ENCODE data around the gene LECT2. TPM values are rescaled to one million over a fixed set of nuclear protein-coding genes. Genes with fewer than 3 reads are reported as not detected.

The LECT2 gene
- total RNA-seq, 1 experiment from 2014 or later = not detected

DNA sequence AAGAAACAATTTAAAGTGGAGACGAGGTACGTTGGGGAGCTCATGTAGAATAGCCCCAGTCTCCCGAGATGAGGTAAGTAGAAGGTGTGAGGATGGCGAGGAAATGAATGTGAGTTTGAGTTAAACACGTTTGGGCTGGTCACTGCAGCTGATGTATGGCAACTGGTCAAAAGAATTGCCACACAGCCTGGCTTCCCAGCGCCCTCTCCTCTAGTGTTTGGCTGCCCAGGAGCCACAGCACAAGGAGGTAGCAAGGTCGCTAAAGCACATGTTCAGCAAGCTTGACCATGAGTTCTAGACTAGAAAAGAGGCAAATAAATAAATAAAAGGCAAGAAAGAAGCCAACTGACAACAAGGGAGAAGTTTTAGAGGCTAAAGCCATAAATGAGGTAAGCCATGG, 21.4 kb upstream of the LECT2 start:
- no peaks in the 10 kb centered on the region for H3K9me3 Mint-ChIP-seq (ENCODE audit: low read depth, unreplicated experiment)
- BruUV-seq (replicated peaks) = no TSS peak
- no peaks in the 10 kb centered on the region for H3K27me3 Mint-ChIP-seq (ENCODE audit: unreplicated experiment)
- intact Hi-C loops (cut with micrococcal nuclease; ENCODE audit: unreplicated experiment) = loop anchor here (2.0 kb wide), 1 partner anchor 77 kb away; no protein-coding TSS in a partner anchor
- no peak for DNase-seq
- no peaks in the 10 kb centered on the region for H3K4me1 Mint-ChIP-seq (ENCODE audit: low read depth, unreplicated experiment)
- CTCF ChIA-PET = no interaction called here
- H3K36me3 Mint-ChIP-seq (ENCODE audit: insufficient read depth, unreplicated experiment) = no peaks in the 10 kb centered on the region
- TF ChIP-seq CTCF (IDR thresholded peaks at IDR 0.05; ENCODE audit: unreplicated experiment) = no peak
- no peak overlapping the region for H3K27ac Mint-ChIP-seq (ENCODE audit: unreplicated experiment)
- no peak overlapping the region for H3K4me3 Mint-ChIP-seq (ENCODE audit: low read depth, unreplicated experiment)

DNA sequence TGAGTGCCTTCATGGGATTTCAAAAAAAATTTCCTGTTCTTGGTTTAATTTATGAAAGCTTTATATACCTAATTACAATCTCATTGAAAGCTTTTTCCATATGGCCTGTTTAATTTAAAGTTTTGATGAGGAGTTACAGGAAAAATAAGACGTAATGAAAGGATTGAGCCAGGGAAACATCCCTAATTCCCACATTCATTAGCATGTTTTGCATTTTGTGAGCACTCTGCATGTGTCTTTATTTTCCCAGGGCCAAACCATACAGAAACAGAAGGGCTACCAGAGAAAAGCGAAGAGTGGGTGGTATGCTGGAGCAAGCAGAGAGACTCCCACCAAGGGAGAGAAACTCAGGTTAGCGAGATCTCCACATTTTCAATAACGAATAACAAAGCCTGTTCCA, 20.3 kb upstream of the LECT2 start:
- no TSS peak for BruUV-seq (replicated peaks)
- CTCF ChIA-PET = no interaction called here
- H3K27me3 Mint-ChIP-seq (ENCODE audit: unreplicated experiment) = no peaks in the 10 kb centered on the region
- no peak overlapping the region for H3K4me3 Mint-ChIP-seq (ENCODE audit: low read depth, unreplicated experiment)
- no peaks in the 10 kb centered on the region for H3K36me3 Mint-ChIP-seq (ENCODE audit: insufficient read depth, unreplicated experiment)
- intact Hi-C loops (cut with micrococcal nuclease; ENCODE audit: unreplicated experiment) = no loop called here
- DNase-seq = no peak
- no peak for TF ChIP-seq CTCF (IDR thresholded peaks at IDR 0.05; ENCODE audit: unreplicated experiment)
- no peak overlapping the region for H3K27ac Mint-ChIP-seq (ENCODE audit: unreplicated experiment)
- H3K9me3 Mint-ChIP-seq (ENCODE audit: low read depth, unreplicated experiment) = no peaks in the 10 kb centered on the region
- H3K4me1 Mint-ChIP-seq (ENCODE audit: low read depth, unreplicated experiment) = no peaks in the 10 kb centered on the region

DNA sequence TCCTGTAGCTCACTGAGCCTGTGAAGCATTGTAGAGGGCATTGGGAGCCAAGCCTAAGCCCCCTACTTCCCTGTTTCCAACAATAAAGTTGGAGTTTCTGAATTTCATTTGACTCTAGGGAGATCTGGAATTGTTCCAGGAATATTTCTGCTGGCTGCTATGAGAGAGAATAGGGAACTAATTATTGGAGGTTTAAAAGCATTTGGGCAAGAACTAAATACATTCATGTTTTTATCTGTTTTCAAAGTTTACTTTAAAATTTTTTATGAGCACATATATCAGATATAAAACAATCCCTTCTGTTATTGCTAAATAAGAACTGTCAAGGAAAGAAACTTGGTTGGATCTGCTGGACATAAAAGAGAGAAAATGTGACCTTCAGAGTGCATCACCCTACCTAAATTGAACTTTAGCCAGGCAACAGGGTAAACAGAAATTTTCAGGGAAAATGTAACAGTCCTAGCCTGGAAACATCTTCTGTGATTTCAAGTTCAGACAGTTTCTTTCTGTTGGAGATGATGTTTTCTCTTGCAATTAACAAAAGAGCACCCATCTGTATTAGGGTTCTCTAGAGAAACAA, 19.3 kb upstream of the LECT2 start:
- no peak for TF ChIP-seq CTCF (IDR thresholded peaks at IDR 0.05; ENCODE audit: unreplicated experiment)

GRCh38 chr5:135973323-135974020, 18.7 kb upstream of the LECT2 start:
- Mint-ChIP-seq H3K9me3 (ENCODE audit: low read depth, unreplicated experiment) (no peaks in the 10 kb centered on the region), H3K4me3 (ENCODE audit: low read depth, unreplicated experiment) (no peak overlapping the region), H3K36me3 (ENCODE audit: insufficient read depth, unreplicated experiment) (no peaks in the 10 kb centered on the region), H3K27ac (ENCODE audit: unreplicated experiment) (no peak overlapping the region), H3K27me3 (ENCODE audit: unreplicated experiment) (no peaks in the 10 kb centered on the region), H3K4me1 (ENCODE audit: low read depth, unreplicated experiment) (no peaks in the 10 kb centered on the region)
- DNase-seq = no peak
- intact Hi-C loops (cut with micrococcal nuclease; ENCODE audit: unreplicated experiment) = no loop called here
- CTCF ChIA-PET = no interaction called here
- BruUV-seq (replicated peaks) = no TSS peak
- no peak for TF ChIP-seq CTCF (IDR thresholded peaks at IDR 0.05; ENCODE audit: unreplicated experiment)

More for the DNA sequence above, 19.3 kb upstream of the LECT2 start:
- Mint-ChIP-seq H3K9me3 (ENCODE audit: low read depth, unreplicated experiment) (no peaks in the 10 kb centered on the region), H3K4me3 (ENCODE audit: low read depth, unreplicated experiment) (no peak overlapping the region), H3K4me1 (ENCODE audit: low read depth, unreplicated experiment) (no peaks in the 10 kb centered on the region), H3K27me3 (ENCODE audit: unreplicated experiment) (no peaks in the 10 kb centered on the region), H3K27ac (ENCODE audit: unreplicated experiment) (no peak overlapping the region), H3K36me3 (ENCODE audit: insufficient read depth, unreplicated experiment) (no peaks in the 10 kb centered on the region)
- no peak for DNase-seq
- CTCF ChIA-PET = no interaction called here
- intact Hi-C loops (cut with micrococcal nuclease; ENCODE audit: unreplicated experiment) = no loop called here
- BruUV-seq (replicated peaks) = no TSS peak

All from Calu3 (cell line).